SK-N-SH (cell line): ENCODE data around the gene ZNF518A. TPM values are rescaled to one million over a fixed set of nuclear protein-coding genes. Genes with fewer than 3 reads are reported as not detected.

Experiments used
- CTCF ChIA-PET: fragments of 300-600, 350-600 bp; formaldehyde crosslinking; extraction: SDS; loops from one replicate; lab custom pipeline; 2021; lab: Yijun Ruan, JAX
- POLR2A ChIA-PET: fragments of 350-600 bp; sonication (Branson Sonifier 250); formaldehyde crosslinking; extraction: SDS; loops from one replicate; lab custom pipeline; 2020; ENCODE audit warnings: antibody characterized with exemption, inconsistent platforms; lab: Yijun Ruan, JAX
- DNase-seq: peaks from one replicate; pipeline ENCODE4 v3.0.0; 2012
- H2AFZ ChIP-seq: fragments of 200-600 bp; sonication (generic); 2 replicates; pipeline ENCODE4 v1.8.1; 2016; ENCODE audit warnings: antibody characterized with exemption, mild to moderate bottlenecking, low read depth
- H3F3A ChIP-seq: fragments of 200-600 bp; sonication (generic); replicated peaks from 2 replicates; pipeline ENCODE3; 2016; ENCODE audit warnings: antibody characterized with exemption, mild to moderate bottlenecking; ENCODE audit not compliant: insufficient read depth
- H3K27ac ChIP-seq, 2 experiments: fragments of 200-500 bp in 1 of 2; fragments of 200-600 bp in 1 of 2; sonication (Bioruptor generic) in 1 of 2; sonication (generic), shearing (Covaris generic) in 1 of 2; 2 replicates each; pipeline versions ENCODE4 v1.5.1 to v1.6.1; 2014 to 2016; ENCODE audit warnings: low read depth in 2 of 2, inconsistent platforms in 1 of 2, low read length in 1 of 2, mild to moderate bottlenecking in 1 of 2, mixed read lengths in 1 of 2
- H3K27me3 ChIP-seq: fragments of 200-600 bp; sonication (generic), shearing (Covaris generic); 2 replicates; pipeline ENCODE4 v1.6.1; 2016; ENCODE audit warnings: mixed run types; ENCODE audit not compliant: insufficient read depth
- H3K36me3 ChIP-seq, 2 experiments: fragments of 200-500 bp in 1 of 2; fragments of 200-600 bp in 1 of 2; sonication (Bioruptor generic) in 1 of 2; sonication (generic) in 1 of 2; replicated peaks in 1 of 2; 2 replicates each; pipeline versions ENCODE3 to v1.5.1; 2014 to 2016; ENCODE audit warnings: low read length in 1 of 2, mild to moderate bottlenecking in 1 of 2; ENCODE audit not compliant: insufficient read depth in 2 of 2, control insufficient read depth in 1 of 2
- H3K4me1 ChIP-seq, 2 experiments: fragments of 200-500 bp in 1 of 2; fragments of 200-600 bp in 1 of 2; sonication (Bioruptor generic) in 1 of 2; sonication (generic), shearing (Covaris generic) in 1 of 2; 2 replicates each; pipeline versions ENCODE4 v1.5.1 to v1.6.1; 2014 to 2016; ENCODE audit warnings: low read depth in 1 of 2, low read length in 1 of 2, mixed run types in 1 of 2; ENCODE audit not compliant: insufficient read depth in 2 of 2, control insufficient read depth in 1 of 2
- H3K4me2 ChIP-seq: fragments of 200-600 bp; sonication (generic), shearing (Covaris generic); 2 replicates; pipeline ENCODE4 v1.6.1; 2017; ENCODE audit warnings: mixed run types
- H3K4me3 ChIP-seq, 2 experiments: fragments of 200-500 bp in 1 of 2; fragments of 200-600 bp in 1 of 2; sonication (Bioruptor generic) in 1 of 2; sonication (generic), shearing (Covaris generic) in 1 of 2; 2 replicates each; pipeline versions ENCODE4 v1.5.1 to v1.8.1; 2014 to 2016; ENCODE audit warnings: low read depth in 2 of 2, inconsistent platforms in 1 of 2, low read length in 1 of 2, mild to moderate bottlenecking in 1 of 2, mixed read lengths in 1 of 2, moderate library complexity in 1 of 2
- H3K79me2 ChIP-seq: fragments of 200-600 bp; sonication (generic); 2 replicates; pipeline ENCODE4 v1.8.1; 2017; ENCODE audit warnings: mild to moderate bottlenecking; ENCODE audit not compliant: insufficient read depth
- H3K9ac ChIP-seq: fragments of 200-600 bp; sonication (generic); 2 replicates; pipeline ENCODE4 v1.6.1; 2017; ENCODE audit warnings: mixed run types
- H3K9me2 ChIP-seq: fragments of 200-600 bp; sonication (generic); 2 replicates; pipeline ENCODE4 v1.6.1; 2017; ENCODE audit warnings: mixed run types
- H3K9me3 ChIP-seq: fragments of 200-600 bp; sonication (generic); 2 replicates; pipeline ENCODE4 v1.6.1; 2017; ENCODE audit warnings: mixed run types, mild to moderate bottlenecking, moderate library complexity
- H4K20me1 ChIP-seq: fragments of 200-600 bp; sonication (generic); 2 replicates; pipeline ENCODE4 v1.6.1; 2017; ENCODE audit warnings: mild to moderate bottlenecking, mixed run types; ENCODE audit not compliant: insufficient read depth
- CHD2 ChIP-seq: fragments of 150-350 bp; IDR thresholded peaks from 2 replicates; pipeline ENCODE4 v1.6.1; 2018; ENCODE audit warnings: low read length; ENCODE audit not compliant: partially characterized antibody
- ELF1 ChIP-seq: IDR thresholded peaks from 2 replicates; pipeline ENCODE4 v1.4.0; 2012
- EP300 ChIP-seq, 2 experiments: IDR thresholded peaks; 2 replicates each; pipeline versions ENCODE4 v1.4.0 to v1.6.1; 2012; ENCODE audit warnings: borderline replicate concordance in 1 of 2, low read depth in 1 of 2, low read length in 1 of 2
- EZH2phosphoT487 ChIP-seq: fragments of 200-600 bp; sonication (generic); IDR thresholded peaks from 2 replicates; pipeline ENCODE4 v1.6.1; 2017; ENCODE audit warnings: low read depth, mixed run types, mild to moderate bottlenecking, antibody characterized with exemption, moderate library complexity, borderline replicate concordance
- FOSL2 ChIP-seq: IDR thresholded peaks from 2 replicates; pipeline ENCODE4 v1.4.0; 2012; ENCODE audit warnings: low read depth, mild to moderate bottlenecking, moderate library complexity, borderline replicate concordance
- FOXJ3 ChIP-seq: sonication (generic); formaldehyde crosslinking; IDR thresholded peaks from 2 replicates; pipeline ENCODE4 v1.5.1; 2020; ENCODE audit warnings: mild to moderate bottlenecking, missing genetic modification reagents
- FOXM1 ChIP-seq: IDR thresholded peaks from 2 replicates; pipeline ENCODE4 v1.4.0; 2012; ENCODE audit warnings: low read depth, mild to moderate bottlenecking
- MEF2A ChIP-seq: IDR thresholded peaks from 2 replicates; pipeline ENCODE4 v1.4.0; 2012; ENCODE audit warnings: low read depth, borderline replicate concordance
- RAD21 ChIP-seq: IDR thresholded peaks from 2 replicates; pipeline ENCODE4 v1.6.1; 2012; ENCODE audit warnings: mild to moderate bottlenecking, low read length
- RCOR1 ChIP-seq: fragments of 150-350 bp; IDR thresholded peaks from 2 replicates; pipeline ENCODE4 v1.6.1; 2017; ENCODE audit warnings: antibody characterized with exemption, low read length
- RFX5 ChIP-seq: IDR thresholded peaks from 2 replicates; pipeline ENCODE4 v1.6.1; 2012; ENCODE audit warnings: mild to moderate bottlenecking, improper control_type of control experiment, low read length
- RXRA ChIP-seq: IDR thresholded peaks from 2 replicates; pipeline ENCODE4 v1.4.0; 2012; ENCODE audit warnings: low read depth, mild to moderate bottlenecking, borderline replicate concordance
- TAF1 ChIP-seq: IDR thresholded peaks from 2 replicates; pipeline ENCODE4 v1.6.1; 2012; ENCODE audit warnings: low read depth, mild to moderate bottlenecking, low read length, moderate library complexity, borderline replicate concordance
- YY1 ChIP-seq: IDR thresholded peaks from 2 replicates; pipeline ENCODE4 v1.4.0; 2012; ENCODE audit warnings: low read depth, mild to moderate bottlenecking
- WGBS: methylation state at CpG from one replicate; pipeline ENCODE4 v1.1.6; 2017; ENCODE audit warnings: low lambda C conversion rate; 5-methylcytosine and 5-hydroxymethylcytosine counted together
- polyA plus RNA-seq, 3 experiments: library from polyadenylated mRNA; depleted of rRNA; stranded (reverse); fragments of >200 nt; gene quantifications; 2 replicates each; pipeline ENCODE4 v1.2.3, GENCODE V29; 2012
- TF ChIP-seq, protein P1 (sequence below): IDR thresholded peaks from 2 replicates; pipeline ENCODE4; 2012
- TF ChIP-seq, protein P2 (sequence below): fragments of 150-350 bp; IDR thresholded peaks from 2 replicates; pipeline ENCODE4 v1.6.1; 2017; ENCODE audit warnings: antibody characterized with exemption, low read length, low read depth, borderline replicate concordance
- TF ChIP-seq, protein P3 (sequence below): IDR thresholded peaks from 2 replicates; pipeline ENCODE4 v1.4.0; 2012; ENCODE audit warnings: low read depth, borderline replicate concordance
- TF ChIP-seq, protein P4 (sequence below): fragments of 200-600 bp; sonication (generic); IDR thresholded peaks from 2 replicates; pipeline ENCODE4 v1.6.1; 2017; ENCODE audit warnings: antibody characterized with exemption, mild to moderate bottlenecking, moderate library complexity

The ZNF518A gene
- polyA plus RNA-seq, 1 of the 3 experiments (the other 2 are of a cell fraction) = 1.7 TPM

DNA sequence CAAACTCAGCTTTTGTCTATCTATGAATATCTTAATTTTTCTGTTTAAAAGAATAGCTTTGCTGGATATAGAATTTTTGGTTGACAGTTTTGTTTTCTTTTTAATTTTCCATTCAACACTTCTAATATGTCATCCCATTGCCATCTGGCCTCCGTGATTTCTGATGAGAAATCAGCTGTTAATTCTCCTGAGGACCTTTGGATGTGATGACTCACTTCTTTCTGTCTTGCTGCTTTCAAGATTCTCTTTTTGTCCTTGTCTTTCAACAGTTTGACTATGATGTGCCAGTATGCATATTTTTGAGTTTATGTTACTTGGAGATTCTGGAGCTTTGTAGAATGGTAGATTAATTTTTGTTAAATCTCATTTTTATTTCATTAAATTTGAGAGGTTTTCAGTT, 38.4 kb downstream of the ZNF518A start:
- no peak for TF ChIP-seq YY1
- no peak for TF ChIP-seq TAF1
- TF ChIP-seq ELF1 = no peak
- no peak for TF ChIP-seq RXRA
- no peak for TF ChIP-seq MEF2A
- no peak for TF ChIP-seq RFX5
- no peak for TF ChIP-seq FOSL2
- TF ChIP-seq, protein P1, sequence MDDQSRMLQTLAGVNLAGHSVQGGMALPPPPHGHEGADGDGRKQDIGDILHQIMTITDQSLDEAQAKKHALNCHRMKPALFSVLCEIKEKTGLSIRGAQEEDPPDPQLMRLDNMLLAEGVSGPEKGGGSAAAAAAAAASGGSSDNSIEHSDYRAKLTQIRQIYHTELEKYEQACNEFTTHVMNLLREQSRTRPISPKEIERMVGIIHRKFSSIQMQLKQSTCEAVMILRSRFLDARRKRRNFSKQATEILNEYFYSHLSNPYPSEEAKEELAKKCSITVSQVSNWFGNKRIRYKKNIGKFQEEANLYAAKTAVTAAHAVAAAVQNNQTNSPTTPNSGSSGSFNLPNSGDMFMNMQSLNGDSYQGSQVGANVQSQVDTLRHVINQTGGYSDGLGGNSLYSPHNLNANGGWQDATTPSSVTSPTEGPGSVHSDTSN = no peak
- TF ChIP-seq EP300 (IDR thresholded peaks at IDR 0.05; ENCODE audit: borderline replicate concordance in 1 of 2, low read depth in 1 of 2, low read length in 1 of 2) = no peak
- TF ChIP-seq, protein P2, sequence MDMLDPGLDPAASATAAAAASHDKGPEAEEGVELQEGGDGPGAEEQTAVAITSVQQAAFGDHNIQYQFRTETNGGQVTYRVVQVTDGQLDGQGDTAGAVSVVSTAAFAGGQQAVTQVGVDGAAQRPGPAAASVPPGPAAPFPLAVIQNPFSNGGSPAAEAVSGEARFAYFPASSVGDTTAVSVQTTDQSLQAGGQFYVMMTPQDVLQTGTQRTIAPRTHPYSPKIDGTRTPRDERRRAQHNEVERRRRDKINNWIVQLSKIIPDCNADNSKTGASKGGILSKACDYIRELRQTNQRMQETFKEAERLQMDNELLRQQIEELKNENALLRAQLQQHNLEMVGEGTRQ = no peak
- TF ChIP-seq CHD2 = no peak
- no peak for TF ChIP-seq FOXJ3 (CRISPR knock-in tag)
- no peak for TF ChIP-seq RAD21
- TF ChIP-seq, protein P3, sequence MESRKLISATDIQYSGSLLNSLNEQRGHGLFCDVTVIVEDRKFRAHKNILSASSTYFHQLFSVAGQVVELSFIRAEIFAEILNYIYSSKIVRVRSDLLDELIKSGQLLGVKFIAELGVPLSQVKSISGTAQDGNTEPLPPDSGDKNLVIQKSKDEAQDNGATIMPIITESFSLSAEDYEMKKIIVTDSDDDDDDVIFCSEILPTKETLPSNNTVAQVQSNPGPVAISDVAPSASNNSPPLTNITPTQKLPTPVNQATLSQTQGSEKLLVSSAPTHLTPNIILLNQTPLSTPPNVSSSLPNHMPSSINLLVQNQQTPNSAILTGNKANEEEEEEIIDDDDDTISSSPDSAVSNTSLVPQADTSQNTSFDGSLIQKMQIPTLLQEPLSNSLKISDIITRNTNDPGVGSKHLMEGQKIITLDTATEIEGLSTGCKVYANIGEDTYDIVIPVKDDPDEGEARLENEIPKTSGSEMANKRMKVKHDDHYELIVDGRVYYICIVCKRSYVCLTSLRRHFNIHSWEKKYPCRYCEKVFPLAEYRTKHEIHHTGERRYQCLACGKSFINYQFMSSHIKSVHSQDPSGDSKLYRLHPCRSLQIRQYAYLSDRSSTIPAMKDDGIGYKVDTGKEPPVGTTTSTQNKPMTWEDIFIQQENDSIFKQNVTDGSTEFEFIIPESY = no peak
- no peak for TF ChIP-seq RCOR1
- TF ChIP-seq, protein P4, sequence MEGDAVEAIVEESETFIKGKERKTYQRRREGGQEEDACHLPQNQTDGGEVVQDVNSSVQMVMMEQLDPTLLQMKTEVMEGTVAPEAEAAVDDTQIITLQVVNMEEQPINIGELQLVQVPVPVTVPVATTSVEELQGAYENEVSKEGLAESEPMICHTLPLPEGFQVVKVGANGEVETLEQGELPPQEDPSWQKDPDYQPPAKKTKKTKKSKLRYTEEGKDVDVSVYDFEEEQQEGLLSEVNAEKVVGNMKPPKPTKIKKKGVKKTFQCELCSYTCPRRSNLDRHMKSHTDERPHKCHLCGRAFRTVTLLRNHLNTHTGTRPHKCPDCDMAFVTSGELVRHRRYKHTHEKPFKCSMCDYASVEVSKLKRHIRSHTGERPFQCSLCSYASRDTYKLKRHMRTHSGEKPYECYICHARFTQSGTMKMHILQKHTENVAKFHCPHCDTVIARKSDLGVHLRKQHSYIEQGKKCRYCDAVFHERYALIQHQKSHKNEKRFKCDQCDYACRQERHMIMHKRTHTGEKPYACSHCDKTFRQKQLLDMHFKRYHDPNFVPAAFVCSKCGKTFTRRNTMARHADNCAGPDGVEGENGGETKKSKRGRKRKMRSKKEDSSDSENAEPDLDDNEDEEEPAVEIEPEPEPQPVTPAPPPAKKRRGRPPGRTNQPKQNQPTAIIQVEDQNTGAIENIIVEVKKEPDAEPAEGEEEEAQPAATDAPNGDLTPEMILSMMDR = no peak
- no peak for TF ChIP-seq EZH2phosphoT487
- TF ChIP-seq FOXM1 = no peak
- 82% methylated on average over 1 of the region's 1 CpG for WGBS
- Histone ChIP-seq H3K79me2 (no peaks in the 10 kb centered on the region), H4K20me1 (no peaks in the 10 kb centered on the region), H3K9ac (no peak overlapping the region), H3K27ac (no peak overlapping the region), H3K9me3 (no peaks in the 10 kb centered on the region), H3K4me3 (no peak overlapping the region), H3K9me2 (no peaks in the 10 kb centered on the region), H3K27me3 (no peaks in the 10 kb centered on the region), H3F3A (no peaks in the 10 kb centered on the region), H3K4me1 (no peaks in the 10 kb centered on the region), H3K4me2 (no peak overlapping the region), H3K36me3 (peaks cover 0 to 7% of the 10 kb centered on the region in 2 experiments), H2AFZ (no peak overlapping the region)
- ChIA-PET POLR2A (no interaction called here), CTCF (interaction anchor here (0.8 to 1.3 kb wide), 2 partner anchors 61 to 152 kb away, joined by 3 to 5 read pairs; no protein-coding TSS in a partner anchor)
- no peak for DNase-seq
